Fibroblast of lung (primary cell): Measurements from ENCODE around the gene RPL36A. TPM values are rescaled to one million over a fixed set of nuclear protein-coding genes. Genes with fewer than 3 reads are reported as not detected.
A peak's percentile ranks its signal among the peaks of the same experiment; 100 is the strongest.

ENCODE experiments used
- DNase-seq, 2 donors: peaks; one replicate each; pipeline versions ENCODE4 v3.0.0 to v3.0.0-alpha.2; 2010; ENCODE audit warnings: low read depth in 2 of 2
- H2AFZ ChIP-seq: 2 replicates; pipeline ENCODE4 v1.5.1; 2012; ENCODE audit warnings: low read length, control low read depth, inconsistent platforms
- H3K27ac ChIP-seq: 2 replicates; pipeline ENCODE4 v1.5.1; 2011; ENCODE audit warnings: low read length, control low read depth; ENCODE audit not compliant: insufficient read depth
- H3K27me3 ChIP-seq: 2 replicates; pipeline ENCODE4 v1.5.1; 2011; ENCODE audit warnings: mild to moderate bottlenecking, low read length; ENCODE audit not compliant: control insufficient read depth, insufficient read depth
- H3K36me3 ChIP-seq: 2 replicates; pipeline ENCODE4 v1.5.1; 2011; ENCODE audit warnings: low read length; ENCODE audit not compliant: control insufficient read depth, insufficient read depth
- H3K4me1 ChIP-seq: 2 replicates; pipeline ENCODE4 v1.5.1; 2011; ENCODE audit warnings: low read length; ENCODE audit not compliant: control insufficient read depth, insufficient read depth; ENCODE audit errors: extremely low read depth
- H3K4me2 ChIP-seq: 2 replicates; pipeline ENCODE4 v1.5.1; 2011; ENCODE audit warnings: low read length, control low read depth; ENCODE audit not compliant: insufficient read depth; ENCODE audit errors: extremely low read depth
- H3K4me3 ChIP-seq, 4 experiments: fragments of 200-600 bp in 1 of 4; sonication (generic) in 1 of 4; replicated peaks in 1 of 4; 2 replicates each; pipeline ENCODE4 v1.5.1; 2011 to 2016; ENCODE audit warnings: low read length in 4 of 4, low read depth in 3 of 4, mild to moderate bottlenecking in 3 of 4, control low read depth in 2 of 4, inconsistent platforms in 1 of 4, mixed read lengths in 1 of 4; ENCODE audit not compliant: insufficient read depth in 1 of 4; ENCODE audit errors: control extremely low read depth in 1 of 4
- H3K79me2 ChIP-seq: 2 replicates; pipeline ENCODE4 v1.5.1; 2012; ENCODE audit warnings: mild to moderate bottlenecking, low read length, inconsistent platforms; ENCODE audit not compliant: control insufficient read depth, insufficient read depth
- H3K9ac ChIP-seq: 2 replicates; pipeline ENCODE4 v1.5.1; 2011; ENCODE audit warnings: mild to moderate bottlenecking, low read length, control low read depth; ENCODE audit not compliant: insufficient read depth
- H3K9me3 ChIP-seq: 2 replicates; pipeline ENCODE4 v1.5.1; 2012; ENCODE audit warnings: low read depth, low read length; ENCODE audit not compliant: control insufficient read depth, insufficient read depth
- H4K20me1 ChIP-seq: 2 replicates; pipeline ENCODE4 v1.5.1; 2011; ENCODE audit warnings: low read length; ENCODE audit not compliant: control insufficient read depth, insufficient read depth; ENCODE audit errors: extremely low read depth
- CTCF ChIP-seq, 2 donors: IDR thresholded peaks in 1 of 2; conservative IDR thresholded peaks in 1 of 2; 1 replicate in 1 of 2; 2 replicates in 1 of 2; pipeline ENCODE4 v1.5.1; 2011 to 2012; ENCODE audit warnings: low read length in 2 of 2, control low read depth in 1 of 2, inconsistent platforms in 1 of 2, low read depth in 1 of 2, mild to moderate bottlenecking in 1 of 2
- EZH2 ChIP-seq: IDR thresholded peaks from 2 replicates; pipeline ENCODE4 v1.5.1; 2012; ENCODE audit warnings: low read length, control low read depth, mild to moderate bottlenecking; ENCODE audit errors: missing control alignments
- polyA plus RNA-seq, 2 donors: library from polyadenylated mRNA; depleted of rRNA in 1 of 2; stranded (reverse) in 1 of 2; unstranded in 1 of 2; fragments of >200 nt; gene quantifications; 2 replicates each; pipeline ENCODE4 v1.2.1, GENCODE V29; 2011 to 2012; ENCODE audit warnings: missing spikeins in 1 of 2
- total RNA-seq: library from RNA; depleted of rRNA; stranded (reverse); fragments of >200 nt; gene quantifications from 2 replicates; pipeline ENCODE4 v1.2.1, GENCODE V29; 2014

The RPL36A gene
- total and polyA plus RNA-seq, 2 donors (not counting 1 experiment from before 2014, with no cell fraction given) = 305 to 2,209 TPM

GRCh38 chrX:101442085-101442484, 51.3 kb downstream of the RPL36A start:
- Histone ChIP-seq H2AFZ (no peak overlapping the region), H3K36me3 (no peaks in the 10 kb centered on the region), H3K27ac (no peak overlapping the region), H3K4me3 (no peak overlapping the region), H3K4me1 (no peaks in the 10 kb centered on the region), H3K9ac (no peak overlapping the region), H3K79me2 (no peaks in the 10 kb centered on the region), H4K20me1 (no peaks in the 10 kb centered on the region), H3K27me3 (no peaks in the 10 kb centered on the region), H3K9me3 (no peaks in the 10 kb centered on the region), H3K4me2 (no peak overlapping the region)
- peak in 1 of 2 donors; percentile 6 for DNase-seq
- TF ChIP-seq EZH2 (no peak), CTCF (conservative IDR thresholded peaks at IDR 0.05 in 1 of 2, IDR thresholded peaks at IDR 0.05 in 1 of 2; ENCODE audit: low read depth in 1 of 2, low read length in 2 of 2) (no peak)

Other genes with a start within 250 kb of the RPL36A start
- under 0.01 and 0.50 TPM in 2 replicates for gene DRP2, start 171.2 kb upstream of the RPL36A start, total RNA-seq
- 0.59 and 0.64 TPM in 2 replicates for gene DRP2, start 171.2 kb upstream of the RPL36A start, polyA plus RNA-seq
- gene TAF7L, start 99.7 kb upstream of the RPL36A start, total RNA-seq = 0.33 and 0.51 TPM in 2 replicates
- 0.27 and 0.66 TPM in 2 replicates for gene TAF7L, start 99.7 kb upstream of the RPL36A start, polyA plus RNA-seq
- 3.0 and 3.1 TPM in 2 replicates for gene TIMM8A, start 42.3 kb upstream of the RPL36A start, total RNA-seq
- gene TIMM8A, start 42.3 kb upstream of the RPL36A start, polyA plus RNA-seq = 7.7 and 12.0 TPM in 2 replicates
- not detected in 2 replicates for gene BTK, start 4.8 kb upstream of the RPL36A start, total RNA-seq
- 0.05 TPM in 1 of 2 replicates, not detected in the other for gene BTK, start 4.8 kb upstream of the RPL36A start, polyA plus RNA-seq
- 11.3 and 19.3 TPM in 2 replicates for gene GLA, start 16.9 kb downstream of the RPL36A start, total RNA-seq
- gene GLA, start 16.9 kb downstream of the RPL36A start, polyA plus RNA-seq = 23.1 and 30.3 TPM in 2 replicates
- gene HNRNPH2, start 17.2 kb downstream of the RPL36A start, total RNA-seq = 82.7 and 84.1 TPM in 2 replicates
- gene HNRNPH2, start 17.2 kb downstream of the RPL36A start, polyA plus RNA-seq = 76.6 and 91.5 TPM in 2 replicates
- 3.6 and 7.6 TPM in 2 replicates for gene ARMCX4, start 94.4 kb downstream of the RPL36A start, total RNA-seq
- gene ARMCX4, start 94.4 kb downstream of the RPL36A start, polyA plus RNA-seq = 3.0 and 3.4 TPM in 2 replicates
- gene ARMCX1, start 159.5 kb downstream of the RPL36A start, total RNA-seq = 70.4 and 79.4 TPM in 2 replicates
- 46.7 and 53.0 TPM in 2 replicates for gene ARMCX1, start 159.5 kb downstream of the RPL36A start, polyA plus RNA-seq
- 24.1 and 32.9 TPM in 2 replicates for gene ARMCX6, start 227.0 kb downstream of the RPL36A start, total RNA-seq
- gene ARMCX6, start 227.0 kb downstream of the RPL36A start, polyA plus RNA-seq = 93.4 and 94.6 TPM in 2 replicates
- gene ARMCX3, start 232.1 kb downstream of the RPL36A start, total RNA-seq = 76.5 and 96.3 TPM in 2 replicates
- gene ARMCX3, start 232.1 kb downstream of the RPL36A start, polyA plus RNA-seq = 52.1 and 91.3 TPM in 2 replicates